IPS-18c (cell line): Measurements from ENCODE around the gene RPSA.
A peak's percentile ranks its signal among the peaks of the same experiment; 100 is the strongest.

ENCODE experiments used
- H3K4me3 ChIP-seq: 2 replicates; pipeline ENCODE4 v1.7.0; 2013; ENCODE audit warnings: low read depth, mild to moderate bottlenecking, low read length, moderate library complexity; ENCODE audit not compliant: insufficient read depth
- H3K9me3 ChIP-seq: one replicate; pipeline ENCODE4 v1.6.1; 2013; ENCODE audit warnings: mild to moderate bottlenecking, low read length, moderate library complexity; ENCODE audit not compliant: control insufficient read depth, insufficient read depth

RPSA gene

DNA sequence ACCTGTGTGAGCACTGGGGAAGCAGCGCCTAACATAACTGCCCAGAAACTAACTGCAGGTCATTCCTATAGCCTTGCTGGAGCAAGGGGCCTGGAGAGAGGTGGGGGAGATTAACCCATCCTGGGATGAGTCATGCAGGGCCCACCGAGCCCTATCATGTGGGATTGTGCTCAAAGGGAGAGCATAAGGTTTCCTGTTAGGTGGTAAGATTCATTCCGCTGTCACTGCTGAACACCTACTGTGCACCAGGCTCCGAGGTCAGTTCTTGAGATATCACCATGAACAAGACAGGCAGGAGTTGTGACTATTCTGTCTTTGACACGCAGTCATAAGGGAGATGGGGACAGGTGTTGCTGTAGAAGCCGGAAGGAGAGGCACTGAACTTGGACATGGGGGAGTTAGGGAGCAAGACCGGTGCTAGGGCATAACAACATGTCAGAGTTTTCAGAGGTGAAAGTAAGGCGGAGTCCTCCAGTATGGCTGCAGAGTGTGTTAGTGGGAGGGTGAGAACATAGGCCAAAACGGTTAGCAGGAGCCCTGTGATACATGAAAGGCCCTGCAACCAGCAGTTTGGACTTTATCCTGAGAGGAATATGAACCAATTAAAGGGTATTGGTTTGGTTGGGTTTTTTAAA, 20.9 kb upstream of the RPSA start:
- no peaks in the 10 kb centered on the region for H3K9me3 ChIP-seq
- H3K4me3 ChIP-seq: no peak overlapping the region

DNA sequence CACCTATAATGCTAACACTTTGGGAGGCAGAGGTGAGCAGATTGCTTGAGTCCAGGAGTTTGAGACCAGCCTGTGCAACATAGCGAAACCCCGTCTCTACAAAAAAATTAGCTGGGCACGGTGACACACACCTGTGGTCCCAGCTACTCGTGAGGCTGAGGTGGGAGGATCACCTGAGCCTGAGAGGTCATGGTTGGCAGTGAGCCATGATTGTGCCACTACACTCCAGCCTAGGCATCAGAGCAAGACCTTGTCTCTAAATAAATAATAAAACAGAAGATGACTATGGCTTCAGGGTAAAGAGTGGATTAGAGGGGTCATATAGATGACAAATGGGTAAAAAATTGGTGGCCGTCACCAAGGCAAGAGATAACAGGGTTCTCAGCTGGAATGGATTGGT, 20.2 kb upstream of the RPSA start:
- Histone ChIP-seq H3K9me3 (no peaks in the 10 kb centered on the region), H3K4me3 (no peak overlapping the region)

DNA sequence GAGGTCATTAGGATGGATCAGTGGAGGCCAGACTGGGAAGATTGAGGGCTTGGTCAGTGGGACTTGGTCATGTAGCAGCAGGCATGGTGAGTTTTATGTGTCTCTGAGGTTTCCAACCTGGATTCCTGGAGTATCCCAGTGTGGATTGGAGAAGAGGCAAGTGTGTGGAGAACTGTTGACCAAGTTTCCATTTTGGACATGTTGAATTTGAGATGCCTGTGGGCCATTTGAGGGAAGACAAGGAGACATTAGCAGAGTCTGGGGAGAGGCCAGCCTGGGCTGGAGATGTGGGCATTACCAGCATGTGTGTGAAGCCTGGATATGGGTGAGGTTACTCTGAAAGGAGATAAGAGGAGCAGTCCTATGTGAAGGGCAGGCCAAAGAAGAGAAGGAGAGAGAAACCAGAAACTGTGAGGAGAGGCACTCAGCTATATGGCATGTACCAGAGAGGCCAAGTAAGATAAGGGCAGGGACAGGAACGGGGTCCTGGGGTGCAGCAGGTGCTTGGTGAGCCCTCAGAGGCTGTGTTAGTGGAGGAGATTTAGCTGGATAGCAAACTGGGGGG, 19.0 kb upstream of the RPSA start:
- Histone ChIP-seq H3K4me3 (no peak overlapping the region), H3K9me3 (no peaks in the 10 kb centered on the region)

DNA sequence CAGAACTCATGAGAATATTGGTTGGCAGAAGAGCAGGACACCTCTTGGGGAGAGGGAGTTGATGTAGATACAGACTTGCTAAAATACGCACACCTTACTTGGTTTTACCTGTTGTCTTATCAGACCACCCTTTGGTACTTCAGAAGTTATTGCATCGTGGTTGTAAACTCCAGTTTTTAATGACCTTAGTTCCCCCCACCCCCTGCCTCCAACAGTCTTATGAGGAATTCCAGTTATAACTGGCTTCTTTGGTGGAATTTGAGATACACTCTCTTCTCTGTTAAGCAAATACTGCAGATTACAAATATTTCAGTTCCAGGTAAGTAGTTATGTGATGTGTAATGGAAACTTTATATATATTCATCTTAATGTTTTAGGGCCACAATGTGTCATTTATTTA, 18.4 kb upstream of the RPSA start:
- no peak overlapping the region for H3K4me3 ChIP-seq
- H3K9me3 ChIP-seq: no peaks in the 10 kb centered on the region

DNA sequence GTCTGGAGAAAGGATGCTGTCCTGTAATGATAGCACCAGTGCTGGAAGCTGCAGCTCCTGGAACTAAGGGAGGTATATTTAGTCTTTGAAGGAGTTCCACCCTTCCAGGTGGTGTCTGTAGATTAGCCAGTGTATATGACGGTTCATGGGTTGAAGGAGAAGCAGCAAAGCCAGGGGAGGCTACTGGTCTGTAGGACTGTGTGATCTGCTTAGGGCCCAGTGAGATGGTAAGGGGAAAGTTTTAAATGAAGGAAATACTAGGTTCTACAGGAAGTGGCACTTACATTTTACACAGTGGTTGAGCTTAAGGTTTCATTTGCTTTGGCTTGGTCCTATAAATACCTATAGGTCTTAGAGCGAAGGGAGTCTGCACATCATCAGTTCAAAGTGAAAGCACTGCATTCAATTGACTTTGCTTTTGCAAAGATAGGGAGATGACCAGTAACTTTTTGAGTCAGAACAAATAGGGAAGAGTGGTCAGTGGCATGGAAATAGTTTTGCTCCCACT, 17.7 kb upstream of the RPSA start:
- Histone ChIP-seq H3K4me3 (no peak overlapping the region), H3K9me3 (no peaks in the 10 kb centered on the region)

DNA sequence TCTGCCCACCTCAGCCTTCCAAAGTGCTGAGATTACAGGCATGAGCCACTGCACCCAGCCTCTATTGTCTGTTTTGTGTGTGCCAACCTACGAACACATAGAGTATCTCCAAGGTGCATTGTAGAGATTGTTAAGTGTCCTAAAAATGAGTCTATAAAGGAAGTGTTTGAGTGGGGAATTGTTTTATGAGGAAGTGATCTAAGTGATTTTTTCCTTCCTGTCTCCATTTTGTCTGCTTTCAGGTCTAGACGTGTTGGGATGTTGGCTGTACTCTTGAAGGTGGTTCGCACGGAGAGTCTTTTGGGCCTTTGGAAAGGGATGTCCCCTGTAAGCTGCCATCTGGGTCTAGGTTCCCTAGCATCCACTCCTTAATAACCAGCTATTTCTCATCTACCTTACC, 16.3 kb upstream of the RPSA start:
- Histone ChIP-seq H3K9me3 (no peaks in the 10 kb centered on the region), H3K4me3 (no peak overlapping the region)

DNA sequence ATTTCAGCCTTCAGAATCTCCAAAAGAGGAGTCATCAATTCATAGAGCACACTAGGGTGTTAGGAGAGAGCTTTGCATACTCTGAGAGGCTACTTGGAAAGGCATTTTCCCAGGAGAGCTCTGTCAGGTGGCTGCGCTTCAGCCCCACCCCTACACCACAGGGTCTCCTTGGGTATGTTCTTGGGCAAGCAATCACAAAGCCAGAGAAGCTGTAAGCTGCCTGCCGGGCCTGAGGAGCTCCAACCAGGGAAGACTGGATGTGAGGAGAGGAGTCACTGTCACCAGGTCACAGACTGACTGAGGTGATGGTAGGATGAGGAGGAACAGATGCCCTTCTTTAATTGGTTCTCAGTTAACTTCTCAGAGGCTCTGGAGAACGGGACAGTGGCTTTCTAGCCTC, 9.8 kb upstream of the RPSA start:
- Histone ChIP-seq H3K4me3 (no peak overlapping the region), H3K9me3 (no peaks in the 10 kb centered on the region)

DNA sequence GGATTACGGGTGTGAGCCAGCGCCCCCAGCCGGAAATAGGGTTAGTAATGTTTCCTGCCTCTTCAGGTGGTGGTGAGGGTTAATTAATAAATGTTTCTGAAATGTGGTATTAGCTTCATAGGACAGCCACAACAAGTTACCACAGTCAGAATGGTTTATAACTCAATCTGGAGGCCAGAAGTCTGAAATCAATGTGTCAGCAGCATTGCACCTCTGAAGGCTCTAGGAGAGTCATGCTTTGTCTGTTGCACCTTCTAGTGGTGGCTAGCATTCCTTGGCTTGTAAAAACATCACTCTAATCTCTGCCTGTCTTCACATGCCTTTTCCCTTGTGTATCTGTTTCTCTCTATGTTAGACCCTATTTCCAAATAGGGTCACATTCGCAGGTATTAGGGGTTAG, 7.8 kb upstream of the RPSA start:
- Histone ChIP-seq H3K9me3 (no peaks in the 10 kb centered on the region), H3K4me3 (no peak overlapping the region)

DNA sequence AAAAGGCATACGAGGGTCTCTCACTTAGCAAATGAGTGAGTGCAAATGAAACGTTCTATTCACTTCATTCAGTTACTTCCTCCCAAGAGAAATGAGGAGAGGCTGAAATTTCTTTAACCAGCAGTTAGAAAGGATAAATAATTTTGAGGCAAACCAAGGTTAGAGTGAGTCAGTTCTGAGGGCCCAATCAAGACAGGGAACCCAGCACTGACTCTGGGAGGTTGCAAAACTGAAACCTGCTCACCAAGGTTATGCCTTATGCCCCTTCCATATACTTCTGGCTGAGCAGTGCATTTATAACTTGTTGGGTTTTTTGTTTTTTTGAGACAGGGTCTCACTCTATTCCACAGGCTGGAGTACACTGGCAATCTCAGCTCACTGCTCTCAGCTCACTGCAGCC, 4.5 kb upstream of the RPSA start:
- Histone ChIP-seq H3K9me3 (no peaks in the 10 kb centered on the region), H3K4me3 (no peak overlapping the region)

DNA sequence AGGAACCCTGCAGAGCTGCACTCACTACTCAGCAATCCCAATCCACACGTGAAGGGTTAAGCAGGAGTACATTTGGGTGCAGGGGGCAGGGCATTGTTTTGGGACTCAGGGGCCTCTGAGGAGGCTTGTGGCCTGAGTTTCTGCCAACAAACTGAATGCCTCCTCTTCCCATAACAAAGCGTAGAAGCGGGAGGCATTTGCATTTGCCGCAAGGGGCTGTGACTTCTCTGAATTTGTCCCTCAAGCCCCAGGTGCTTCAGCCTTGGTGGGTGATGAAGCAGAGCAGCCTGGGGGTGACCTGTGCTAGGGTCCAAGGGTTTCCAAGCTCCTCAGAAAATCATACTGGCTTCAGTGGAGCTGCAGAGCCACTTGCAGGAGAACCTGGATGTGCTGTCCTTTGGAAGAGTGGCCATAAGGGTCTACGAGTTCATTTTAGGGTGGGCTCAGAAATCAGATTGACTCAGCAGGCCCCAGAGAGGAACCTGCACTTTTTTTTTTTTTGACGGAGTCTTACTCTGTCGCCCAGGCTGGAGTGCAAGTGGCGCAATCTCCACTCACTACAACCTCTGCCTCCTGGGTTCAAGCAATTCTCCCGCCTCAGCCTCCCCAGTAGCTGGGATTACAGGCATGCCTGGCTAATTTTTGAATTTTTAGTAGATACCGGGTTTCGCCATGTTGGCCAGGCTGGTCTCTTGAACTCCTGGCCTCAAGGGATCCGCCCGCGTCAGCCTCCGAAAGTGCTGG, 1.4 kb upstream of the RPSA start:
- Histone ChIP-seq H3K9me3 (no peaks in the 10 kb centered on the region), H3K4me3 (no peak overlapping the region)

DNA sequence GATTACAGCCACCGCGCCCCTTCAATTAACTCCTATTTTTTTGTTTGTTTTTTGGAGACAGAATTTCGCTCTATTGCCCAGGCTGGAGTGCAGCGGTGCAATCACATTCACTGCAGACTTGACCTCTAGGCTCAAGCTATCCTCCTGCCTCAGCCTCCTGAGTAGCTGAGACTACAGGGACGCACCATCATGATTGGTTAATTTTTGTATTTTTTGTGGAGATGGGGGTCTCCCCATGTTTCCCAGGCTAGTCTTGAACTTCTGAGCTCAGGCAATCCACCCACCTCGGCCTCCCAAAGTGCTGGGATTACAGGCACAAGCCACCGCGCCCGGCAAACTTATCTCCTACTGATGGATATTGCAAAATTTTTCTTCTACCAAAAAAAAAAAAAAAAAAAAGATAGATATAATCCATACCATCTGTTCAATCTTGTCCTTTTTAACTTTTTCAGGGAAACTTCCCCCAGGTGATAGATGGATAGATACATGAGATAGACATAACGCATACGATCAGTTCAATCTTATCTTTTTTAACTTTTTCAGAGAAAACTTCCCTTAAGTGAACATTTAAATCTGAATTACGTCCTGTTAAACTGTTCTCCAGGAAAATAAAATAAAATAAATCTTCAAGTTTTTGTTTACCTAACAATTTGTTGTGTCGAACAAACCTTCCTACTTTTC, 693 bp upstream of the RPSA start:
- H3K4me3 ChIP-seq: peak overlapping the region; percentile 85

DNA sequence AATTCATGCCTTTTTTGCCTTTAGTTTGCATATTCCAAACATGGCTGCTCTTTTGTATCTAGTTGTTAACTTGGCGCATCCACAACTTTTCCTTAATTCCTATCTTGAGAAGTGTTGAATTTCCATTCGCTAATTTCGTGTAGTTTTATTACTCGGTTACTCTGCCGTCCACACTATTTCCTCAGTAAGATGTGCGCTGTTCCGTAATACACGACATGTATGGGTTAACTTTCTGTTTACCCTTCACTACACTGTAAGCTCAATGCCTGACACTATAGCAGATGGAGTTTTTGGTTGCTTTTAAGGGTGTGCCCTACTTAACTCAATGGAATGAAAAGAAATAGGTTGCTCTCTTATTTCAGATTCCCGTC, 724 bp downstream of the RPSA start:
- Histone ChIP-seq H3K4me3 (peak overlapping the region; percentile 85), H3K9me3 (no peaks in the 10 kb centered on the region)

More for the DNA sequence above, 693 bp upstream of the RPSA start:
- no peaks in the 10 kb centered on the region for H3K9me3 ChIP-seq

DNA sequence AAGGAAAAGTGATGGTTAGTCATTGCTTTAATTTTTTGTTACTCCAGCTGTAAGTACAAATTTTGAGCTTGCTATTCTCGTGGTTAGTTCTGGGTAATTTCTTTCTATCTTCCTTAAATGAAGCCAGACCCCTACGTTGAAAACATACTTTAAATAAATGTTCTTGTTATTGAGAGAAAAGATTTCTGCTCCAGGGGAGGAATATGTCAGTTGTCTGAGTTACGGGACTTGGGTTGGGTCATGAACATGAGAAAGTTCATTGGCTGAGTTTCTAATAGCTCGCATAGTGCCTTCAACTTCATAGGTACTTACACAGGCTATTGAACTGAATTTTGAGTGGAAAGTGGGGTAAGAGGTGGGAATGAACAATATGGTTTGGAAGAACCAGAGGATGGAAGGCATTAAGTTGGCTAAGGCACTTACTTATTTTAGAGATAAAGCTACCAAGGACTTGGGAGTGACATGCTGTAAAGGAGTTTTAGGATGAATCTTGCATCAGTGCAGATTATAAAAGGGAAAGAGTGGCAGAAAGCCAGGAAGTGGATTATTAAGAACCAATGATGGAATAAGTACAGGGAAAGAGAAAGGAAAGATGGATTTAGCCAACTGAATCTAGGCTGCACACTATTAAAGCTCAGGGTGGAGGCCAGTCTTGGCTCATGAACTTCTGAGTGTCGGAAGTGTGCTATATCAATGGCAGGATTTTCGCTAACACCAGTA, 1.4 kb downstream of the RPSA start:
- no peaks in the 10 kb centered on the region for H3K9me3 ChIP-seq
- peak overlapping the region; percentile 85 for H3K4me3 ChIP-seq

DNA sequence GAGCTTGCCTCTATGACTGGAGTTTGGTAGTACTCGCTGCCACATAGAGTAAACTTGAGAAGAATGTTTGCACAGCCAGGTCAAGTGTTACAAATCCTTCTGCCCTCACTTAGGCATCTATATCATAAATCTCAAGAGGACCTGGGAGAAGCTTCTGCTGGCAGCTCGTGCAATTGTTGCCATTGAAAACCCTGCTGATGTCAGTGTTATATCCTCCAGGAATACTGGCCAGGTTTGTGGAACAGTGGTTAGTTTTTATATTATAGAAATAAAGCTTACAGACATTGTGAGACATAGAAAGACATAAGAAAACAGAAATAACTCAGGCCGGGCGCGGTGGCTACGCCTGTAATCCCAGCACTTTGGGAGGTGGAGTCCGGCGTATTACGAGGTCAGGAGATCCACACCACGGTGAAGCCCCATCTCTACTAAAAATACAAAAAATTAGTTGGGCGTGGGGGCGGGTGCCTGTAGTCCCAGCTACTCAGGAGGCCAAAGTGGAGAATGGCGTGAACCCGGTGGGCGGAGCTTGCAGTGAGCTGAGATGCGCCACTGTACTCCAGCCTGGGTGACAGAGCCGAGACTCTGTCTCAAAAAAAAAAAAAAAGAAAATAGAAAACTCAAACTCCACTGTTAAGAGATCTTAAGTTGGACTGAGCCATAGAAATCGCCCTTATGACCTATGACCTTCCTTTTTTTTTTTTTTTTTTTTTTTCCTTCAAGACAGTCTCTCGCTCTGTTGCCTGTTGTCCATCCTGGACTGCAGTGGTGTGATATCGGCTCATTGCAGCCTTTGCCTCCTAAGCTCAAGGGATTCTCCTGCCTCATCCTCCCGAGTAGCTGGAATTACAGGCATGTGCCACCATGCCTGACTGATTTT, 2.2 kb downstream of the RPSA start:
- no peaks in the 10 kb centered on the region for H3K9me3 ChIP-seq
- H3K4me3 ChIP-seq: peak overlapping the region; percentile 85

DNA sequence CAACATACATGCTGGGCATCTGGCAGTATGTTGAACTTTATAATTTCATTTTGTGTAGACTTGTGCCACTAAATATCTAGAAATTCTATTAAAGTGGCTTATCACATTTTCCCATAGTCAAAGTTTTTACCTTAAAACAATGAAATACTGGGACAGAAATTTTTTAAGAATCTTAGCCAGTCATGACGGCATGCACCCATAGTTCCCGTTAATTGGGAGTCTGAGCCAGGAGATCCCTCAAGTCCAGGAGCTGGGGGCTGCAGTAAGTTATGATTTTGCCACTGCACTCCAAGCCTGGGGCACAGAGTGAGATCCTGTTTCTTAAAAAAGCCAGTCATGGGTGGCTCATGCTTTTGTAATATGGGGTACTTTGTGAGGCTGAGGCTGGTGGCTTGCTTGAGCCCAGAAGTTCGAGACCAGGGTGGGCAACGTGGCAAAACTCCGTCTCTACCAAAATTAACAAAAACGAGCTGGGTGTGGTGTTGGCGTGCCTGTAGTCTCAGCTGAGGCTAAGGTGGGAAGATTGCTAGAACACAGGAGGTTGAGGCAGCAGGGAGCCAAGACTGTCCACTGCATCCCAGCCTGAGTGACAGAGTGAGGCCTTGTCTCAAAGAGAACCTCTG, 3.1 kb downstream of the RPSA start:
- Histone ChIP-seq H3K4me3 (no peak overlapping the region), H3K9me3 (no peaks in the 10 kb centered on the region)

DNA sequence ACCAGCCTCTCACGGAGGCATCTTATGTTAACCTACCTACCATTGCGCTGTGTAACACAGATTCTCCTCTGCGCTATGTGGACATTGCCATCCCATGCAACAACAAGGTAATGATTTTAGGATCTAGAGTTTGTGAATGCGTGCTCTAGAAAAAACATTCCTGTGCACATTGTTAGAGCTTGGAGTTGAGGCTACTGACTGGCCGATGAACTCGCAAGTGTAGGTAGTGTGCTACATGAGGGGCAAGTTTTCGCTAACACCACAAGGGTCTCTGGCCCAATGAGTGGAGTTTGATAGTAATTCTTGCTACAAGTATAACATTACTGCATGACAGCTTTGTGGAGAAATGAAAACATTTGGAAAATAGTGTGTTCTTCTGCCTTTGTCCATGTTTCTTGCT, 4.4 kb downstream of the RPSA start:
- Histone ChIP-seq H3K4me3 (no peak overlapping the region), H3K9me3 (no peaks in the 10 kb centered on the region)
